Mesothelial cell of epicardium (in vitro differentiated cells): ENCODE measurements around the gene KHNYN. TPM values are rescaled to one million over a fixed set of nuclear protein-coding genes. Genes with fewer than 3 reads are reported as not detected.

Experiments used
- DNase-seq, 2 experiments: peaks; one replicate each; pipeline ENCODE4 v3.0.0; 2021; ENCODE audit warnings: low spot score in 2 of 2; ENCODE audit not compliant: unreplicated experiment in 2 of 2
- H3K27ac Mint-ChIP-seq: 2 replicates; pipeline ENCODE4 v1.8.0; 2021; ENCODE audit warnings: mixed read lengths
- H3K27me3 Mint-ChIP-seq: 2 replicates; pipeline ENCODE4 v1.8.0; 2021; ENCODE audit warnings: low read depth, mixed read lengths
- H3K36me3 Mint-ChIP-seq: 2 replicates; pipeline ENCODE4 v1.8.0; 2021; ENCODE audit warnings: mixed read lengths
- H3K4me1 Mint-ChIP-seq: 2 replicates; pipeline ENCODE4 v1.8.0; 2021; ENCODE audit warnings: mixed read lengths
- H3K4me3 Mint-ChIP-seq: 2 replicates; pipeline ENCODE4 v1.8.0; 2021; ENCODE audit warnings: mild to moderate bottlenecking, moderate library complexity, mixed read lengths
- H3K9me3 Mint-ChIP-seq: 2 replicates; pipeline ENCODE4 v1.8.0; 2021; ENCODE audit warnings: mixed read lengths
- total RNA-seq: library from RNA; stranded (reverse); gene quantifications from 3 replicates; pipeline ENCODE4 v1.2.1, GENCODE V29; 2021
- TF ChIP-seq, protein P1 (sequence below): fragments of 200-600 bp; sonication (generic); IDR thresholded peaks from one replicate; pipeline ENCODE4 v1.5.0; 2021; ENCODE audit warnings: antibody characterized with exemption; ENCODE audit not compliant: unreplicated experiment

KHNYN gene
- total RNA-seq, 1 donor from 2014 or later: 92.2 TPM

DNA sequence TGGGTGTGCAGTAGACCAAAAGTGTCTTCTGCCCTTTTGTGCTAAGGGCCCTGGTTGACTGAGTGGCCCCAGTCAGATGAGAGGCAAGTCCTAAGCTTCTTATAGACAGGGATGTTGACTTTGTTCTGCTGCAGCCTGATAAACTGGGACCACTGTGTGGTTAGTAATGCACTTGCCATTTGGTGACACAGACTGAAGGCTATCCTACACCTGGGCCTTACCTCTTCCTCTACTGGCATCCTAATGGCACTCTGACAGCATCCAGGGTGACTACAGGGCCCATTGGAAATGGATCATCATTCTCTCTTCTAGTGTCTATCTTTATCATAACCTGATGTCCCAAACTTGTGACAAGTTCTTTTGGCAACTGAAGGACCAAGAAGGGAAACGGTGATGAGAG lies 9.5 kb downstream of the KHNYN start:
- TF ChIP-seq, protein P1, sequence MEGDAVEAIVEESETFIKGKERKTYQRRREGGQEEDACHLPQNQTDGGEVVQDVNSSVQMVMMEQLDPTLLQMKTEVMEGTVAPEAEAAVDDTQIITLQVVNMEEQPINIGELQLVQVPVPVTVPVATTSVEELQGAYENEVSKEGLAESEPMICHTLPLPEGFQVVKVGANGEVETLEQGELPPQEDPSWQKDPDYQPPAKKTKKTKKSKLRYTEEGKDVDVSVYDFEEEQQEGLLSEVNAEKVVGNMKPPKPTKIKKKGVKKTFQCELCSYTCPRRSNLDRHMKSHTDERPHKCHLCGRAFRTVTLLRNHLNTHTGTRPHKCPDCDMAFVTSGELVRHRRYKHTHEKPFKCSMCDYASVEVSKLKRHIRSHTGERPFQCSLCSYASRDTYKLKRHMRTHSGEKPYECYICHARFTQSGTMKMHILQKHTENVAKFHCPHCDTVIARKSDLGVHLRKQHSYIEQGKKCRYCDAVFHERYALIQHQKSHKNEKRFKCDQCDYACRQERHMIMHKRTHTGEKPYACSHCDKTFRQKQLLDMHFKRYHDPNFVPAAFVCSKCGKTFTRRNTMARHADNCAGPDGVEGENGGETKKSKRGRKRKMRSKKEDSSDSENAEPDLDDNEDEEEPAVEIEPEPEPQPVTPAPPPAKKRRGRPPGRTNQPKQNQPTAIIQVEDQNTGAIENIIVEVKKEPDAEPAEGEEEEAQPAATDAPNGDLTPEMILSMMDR: no peak
- Mint-ChIP-seq H3K36me3 (peaks cover 15% of the 10 kb centered on the region), H3K9me3 (no peaks in the 10 kb centered on the region), H3K27me3 (no peaks in the 10 kb centered on the region), H3K4me3 (no peak overlapping the region), H3K27ac (no peak overlapping the region), H3K4me1 (peaks cover 17% of the 10 kb centered on the region)
- DNase-seq: no peak

GRCh38 chr14:24439830-24440605 lies 10.3 kb downstream of the KHNYN start:
- no peaks in the 10 kb centered on the region for H3K9me3 Mint-ChIP-seq
- peaks cover 17% of the 10 kb centered on the region for H3K4me1 Mint-ChIP-seq
- no peaks in the 10 kb centered on the region for H3K27me3 Mint-ChIP-seq
- DNase-seq: no peak
- H3K27ac Mint-ChIP-seq: no peak overlapping the region
- no peak overlapping the region for H3K4me3 Mint-ChIP-seq
- TF ChIP-seq, protein P1: no peak
- H3K36me3 Mint-ChIP-seq: peaks cover 19% of the 10 kb centered on the region

- TF ChIP-seq, protein P1: no peak
- no peak for DNase-seq
- peak overlapping the region; percentile 88 for H3K4me3 Mint-ChIP-seq
- no peak overlapping the region for H3K27ac Mint-ChIP-seq
- peaks cover 4% of the 10 kb centered on the region for H3K9me3 Mint-ChIP-seq
- no peaks in the 10 kb centered on the region for H3K27me3 Mint-ChIP-seq
- peaks cover 23% of the 10 kb centered on the region for H3K36me3 Mint-ChIP-seq
- peaks cover 17% of the 10 kb centered on the region for H3K4me1 Mint-ChIP-seq
These were observed 11.0 kb downstream of the KHNYN start for GRCh38 chr14:24440606-24441399.

GRCh38 chr14:24441485-24441884 lies 11.7 kb downstream of the KHNYN start:
- Mint-ChIP-seq H3K27me3 (no peaks in the 10 kb centered on the region), H3K9me3 (peaks cover 4% of the 10 kb centered on the region), H3K36me3 (peaks cover 27% of the 10 kb centered on the region), H3K4me3 (peak overlapping the region; percentile 88), H3K4me1 (peaks cover 17% of the 10 kb centered on the region), H3K27ac (peak overlapping the region; percentile 96)
- DNase-seq: no peak
- TF ChIP-seq, protein P1: no peak

- Mint-ChIP-seq H3K4me3 (peak overlapping the region; percentile 88), H3K27me3 (no peaks in the 10 kb centered on the region), H3K4me1 (peaks cover 17% of the 10 kb centered on the region), H3K9me3 (peaks cover 4% of the 10 kb centered on the region), H3K27ac (peak overlapping the region; percentile 96), H3K36me3 (peaks cover 26% of the 10 kb centered on the region)
- no peak for DNase-seq
- TF ChIP-seq, protein P1: no peak
These were observed 12.1 kb downstream of the KHNYN start for GRCh38 chr14:24441904-24442239.
